Activated CD4-positive, CD25-positive, alpha-beta regulatory T cell treated with anti-CD3 and anti-CD28 coated beads, Interleukin-2, amount 50 U/mL, for 24 hours (primary cell): ENCODE measurements around the gene VPS37B.
A peak's percentile ranks its signal among the peaks of the same experiment; 100 is the strongest.

Experiments
- ATAC-seq, 2 donors: fragments of 150-1000 bp; cut with Tn5 transposase; one replicate each; pipeline ENCODE4 v1.10.0; 2021; ENCODE audit warnings: mild to moderate bottlenecking in 1 of 2, moderate library complexity in 1 of 2

Gene VPS37B

DNA sequence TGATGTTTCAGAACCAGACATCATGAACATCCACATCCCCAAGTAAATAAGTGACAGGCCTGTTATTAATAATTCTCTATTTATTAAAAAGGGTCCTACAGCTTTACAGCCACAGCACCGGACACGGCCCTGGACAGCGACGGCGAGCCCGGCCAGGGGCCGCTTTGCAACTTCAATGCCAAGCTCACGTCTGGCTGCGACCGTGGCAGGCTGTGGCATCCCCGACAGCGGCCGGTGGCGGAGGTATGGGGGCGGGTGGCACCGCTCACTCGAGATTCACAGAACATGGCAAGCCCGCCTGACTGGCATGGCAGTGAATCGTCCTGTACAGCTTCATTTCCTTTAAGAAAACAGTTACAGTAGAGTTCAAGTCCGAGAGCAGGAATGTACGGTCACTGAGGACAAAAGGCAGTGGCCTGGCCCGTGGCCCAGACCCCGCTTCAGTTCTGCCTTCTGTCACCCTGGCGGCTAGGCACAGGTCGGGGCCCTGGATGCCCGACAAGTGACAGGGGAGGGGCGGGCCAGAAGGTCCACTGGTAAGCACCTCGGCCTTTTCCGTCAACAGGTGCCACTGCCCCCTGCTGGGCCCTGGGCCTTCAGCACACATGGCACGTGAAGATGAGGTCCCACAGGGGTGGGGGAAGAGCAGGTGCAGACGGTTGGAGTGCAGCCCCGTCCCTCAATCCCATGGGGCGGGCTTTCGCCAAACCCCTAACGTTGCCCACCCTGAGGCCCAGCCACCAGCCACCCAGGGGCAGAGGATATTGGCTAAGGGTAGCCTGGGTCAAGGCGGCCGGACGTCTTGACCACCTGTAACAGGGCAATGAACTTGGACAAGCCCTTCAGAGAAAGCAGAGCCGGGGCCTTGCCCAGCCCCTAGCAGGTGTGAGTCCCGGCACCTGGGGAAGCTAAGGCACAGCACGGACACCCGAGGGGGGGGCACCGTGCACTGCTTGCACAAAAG lies 30.4 kb downstream of the VPS37B start:
- no peak for ATAC-seq

DNA sequence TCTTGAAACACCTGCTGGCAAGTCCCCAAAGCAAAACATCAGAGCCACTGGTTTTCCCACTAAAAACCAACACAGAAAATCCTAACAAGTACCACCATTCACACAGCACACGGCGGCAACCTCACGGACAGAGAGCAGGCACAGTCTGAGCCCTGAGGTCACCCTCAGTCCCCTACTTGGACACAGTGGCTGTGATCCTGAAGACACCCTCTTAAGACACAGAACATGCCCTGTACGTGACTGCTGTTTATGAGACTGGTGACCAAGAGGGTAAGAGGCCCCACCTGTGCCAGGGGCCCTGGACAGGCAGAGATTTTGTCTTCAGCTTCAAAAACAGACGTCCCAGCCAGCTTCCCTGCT lies 31.1 kb downstream of the VPS37B start:
- ATAC-seq = no peak

DNA sequence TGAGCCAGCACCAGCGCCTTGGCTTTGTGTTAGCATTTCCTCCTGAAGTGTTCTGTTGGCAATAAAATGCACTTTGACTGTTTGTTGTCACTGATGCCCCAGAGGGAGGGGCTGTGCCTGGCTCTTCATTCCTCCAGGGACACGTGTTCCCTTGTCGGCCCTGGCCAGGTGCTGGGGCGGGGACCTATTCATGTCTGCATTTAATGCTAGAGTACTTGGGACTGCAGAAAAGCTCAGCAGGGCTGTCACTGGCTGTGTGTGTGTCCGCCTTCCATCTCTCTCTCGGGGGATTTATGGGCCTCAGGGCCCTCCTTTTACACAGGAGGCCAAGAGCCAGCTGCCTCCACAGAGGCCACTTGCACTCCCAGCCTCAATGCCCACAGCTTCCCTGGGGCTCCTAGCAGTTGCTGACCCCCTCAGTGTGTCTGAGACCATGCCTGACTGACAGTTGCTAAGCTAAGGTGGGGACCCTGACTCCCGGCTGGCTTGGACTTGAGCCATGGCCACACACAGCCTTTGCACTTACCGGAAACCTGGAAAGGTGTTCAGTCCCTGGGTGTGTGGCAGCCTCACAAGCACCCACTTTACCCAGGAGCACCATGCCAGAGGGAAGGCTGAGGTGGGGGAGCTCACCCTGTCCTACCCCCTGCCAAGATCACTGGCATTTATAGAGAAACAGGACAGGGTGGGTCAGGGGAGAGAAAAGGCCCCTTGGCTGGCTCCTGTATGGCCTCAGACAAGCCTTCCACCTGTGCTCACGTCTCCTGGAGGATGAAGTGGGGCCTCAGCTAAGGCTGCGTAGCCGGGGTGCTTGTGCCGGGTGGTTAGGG lies 32.8 kb downstream of the VPS37B start:
- ATAC-seq = no peak

DNA sequence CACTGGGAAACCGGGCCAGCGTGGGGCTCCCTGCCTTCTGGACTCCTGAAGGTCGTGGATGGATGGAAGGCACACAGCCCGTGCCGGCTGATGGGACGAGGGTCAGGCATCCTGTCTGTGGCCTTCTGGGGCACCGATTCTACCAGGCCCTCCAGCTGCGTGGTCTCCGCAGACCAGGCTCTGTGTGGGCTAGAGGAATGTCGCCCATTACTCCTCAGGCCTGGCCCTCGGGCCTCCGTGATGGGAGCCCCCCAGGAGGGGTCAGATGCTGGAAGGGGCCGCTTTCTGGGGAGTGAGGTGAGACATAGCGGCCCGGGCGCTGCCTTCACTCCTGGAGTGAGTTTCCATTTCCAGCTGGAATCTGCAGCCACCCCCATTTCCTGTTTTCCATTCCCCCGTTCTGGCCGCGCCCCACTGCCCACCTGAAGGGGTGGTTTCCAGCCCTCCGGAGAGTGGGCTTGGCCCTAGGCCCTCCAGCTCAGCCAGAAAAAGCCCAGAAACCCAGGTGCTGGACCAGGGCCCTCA lies 33.8 kb downstream of the VPS37B start:
- no peak for ATAC-seq

DNA sequence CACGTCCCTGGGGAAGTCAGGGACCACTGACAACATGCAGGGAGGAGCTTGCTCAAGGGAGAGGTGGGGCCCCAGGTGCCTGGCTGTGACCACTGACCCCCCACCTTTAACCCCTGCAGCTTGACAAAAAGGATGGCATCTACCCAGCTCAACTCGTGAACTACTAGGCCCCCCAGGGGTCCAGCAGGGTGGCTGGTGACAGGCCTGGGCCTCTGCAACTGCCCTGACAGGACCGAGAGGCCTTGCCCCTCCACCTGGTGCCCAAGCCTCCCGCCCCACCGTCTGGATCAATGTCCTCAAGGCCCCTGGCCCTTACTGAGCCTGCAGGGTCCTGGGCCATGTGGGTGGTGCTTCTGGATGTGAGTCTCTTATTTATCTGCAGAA lies 34.3 kb downstream of the VPS37B start:
- no peak for ATAC-seq

DNA sequence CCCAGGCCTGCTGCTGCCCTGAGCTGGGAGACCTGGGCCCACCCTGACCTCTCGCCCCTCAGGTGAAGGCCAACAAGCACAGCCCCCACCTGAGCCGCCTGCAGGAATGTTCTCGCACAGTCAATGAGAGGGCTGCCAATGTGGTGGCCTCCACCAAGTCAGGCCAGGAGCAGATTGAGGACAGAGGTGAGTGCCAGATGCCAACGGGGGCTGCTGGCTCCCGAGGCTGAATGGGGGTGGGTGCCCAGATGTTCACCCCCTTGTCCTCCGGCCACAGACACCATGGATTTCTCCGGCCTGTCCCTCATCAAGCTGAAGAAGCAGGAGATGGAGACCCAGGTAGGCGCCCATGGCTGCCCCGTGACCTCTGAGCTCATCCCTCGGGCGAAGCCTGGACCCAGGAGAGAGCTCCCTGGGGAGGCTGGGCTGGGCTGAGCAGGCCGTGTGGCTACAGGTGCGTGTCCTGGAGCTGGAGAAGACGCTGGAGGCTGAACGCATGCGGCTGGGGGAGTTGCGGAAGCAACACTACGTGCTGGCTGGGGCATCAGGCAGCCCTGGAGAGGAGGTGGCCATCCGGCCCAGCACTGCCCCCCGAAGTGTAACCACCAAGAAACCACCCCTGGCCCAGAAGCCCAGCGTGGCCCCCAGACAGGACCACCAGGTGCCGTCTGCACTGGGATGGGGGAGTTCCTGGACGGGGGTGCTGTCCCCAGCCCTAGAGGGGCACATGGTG lies 34.9 kb downstream of the VPS37B start:
- no peak for ATAC-seq

DNA sequence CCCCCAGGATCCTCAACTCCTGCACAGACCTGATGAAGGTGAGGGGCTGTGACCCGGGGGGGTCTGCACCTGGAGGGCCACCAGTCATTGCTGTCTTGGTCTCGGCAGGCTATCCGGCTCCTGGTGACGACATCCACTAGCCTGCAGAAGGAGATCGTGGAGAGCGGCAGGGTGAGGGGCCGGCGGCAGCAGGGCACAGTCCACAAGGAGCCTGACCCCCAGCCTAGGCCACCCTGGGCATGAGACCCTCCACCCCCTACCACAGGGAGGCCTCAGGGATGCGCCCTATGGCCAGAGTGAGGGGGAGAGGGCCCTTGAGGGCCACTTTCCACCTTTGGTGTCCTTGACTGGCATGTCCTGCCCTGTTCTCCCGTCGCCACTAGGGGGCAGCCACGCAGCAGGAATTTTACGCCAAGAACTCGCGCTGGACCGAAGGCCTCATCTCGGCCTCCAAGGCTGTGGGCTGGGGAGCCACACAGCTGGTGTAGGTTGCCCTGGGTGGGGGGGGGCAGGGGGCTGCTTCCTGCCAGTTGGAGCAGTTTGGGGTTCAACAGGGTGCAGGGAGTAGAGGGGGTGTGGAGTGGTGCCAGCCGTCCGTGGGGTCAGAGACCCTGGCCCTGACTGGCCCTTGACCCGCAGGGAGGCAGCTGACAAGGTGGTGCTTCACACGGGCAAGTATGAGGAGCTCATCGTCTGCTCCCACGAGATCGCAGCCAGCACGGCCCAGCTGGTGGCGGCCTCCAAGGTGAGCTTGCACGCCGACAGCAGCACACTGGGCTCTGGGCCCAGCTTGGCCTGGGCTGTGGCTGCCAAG lies 35.7 kb downstream of the VPS37B start:
- ATAC-seq = peak; percentile 51 to 66

DNA sequence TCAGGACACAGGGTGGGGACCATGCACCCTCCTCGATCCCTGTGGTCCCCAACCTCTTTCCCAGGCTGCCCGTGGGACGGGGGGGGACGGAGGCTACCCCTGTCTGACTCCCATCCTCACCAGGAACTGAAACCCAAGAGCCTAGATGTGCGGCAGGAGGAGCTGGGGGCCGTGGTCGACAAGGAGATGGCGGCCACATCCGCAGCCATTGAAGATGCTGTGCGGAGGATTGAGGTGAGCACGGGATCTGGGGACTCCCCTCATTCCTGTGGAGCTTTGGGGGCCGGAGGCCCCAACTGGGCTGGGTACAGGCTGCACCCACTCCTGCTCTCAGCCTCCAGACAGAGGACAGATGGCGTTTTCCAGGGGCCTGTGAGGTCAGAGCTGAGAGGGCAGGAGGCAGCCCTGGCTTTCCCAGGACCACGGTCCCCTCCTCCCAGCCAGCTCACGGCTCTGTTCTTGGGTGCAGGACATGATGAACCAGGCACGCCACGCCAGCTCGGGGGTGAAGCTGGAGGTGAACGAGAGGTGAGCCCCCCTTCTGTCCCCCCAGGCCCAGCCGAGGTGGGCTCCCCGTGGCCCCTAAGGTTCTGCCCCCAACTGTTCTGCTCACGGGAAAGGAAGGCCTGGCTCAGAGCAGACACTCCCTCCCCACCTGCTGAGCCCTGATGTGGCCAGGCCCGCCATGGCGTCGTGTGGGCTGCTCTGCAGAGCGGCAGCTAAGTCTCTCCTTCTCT lies 36.5 kb downstream of the VPS37B start:
- ATAC-seq = no peak

DNA sequence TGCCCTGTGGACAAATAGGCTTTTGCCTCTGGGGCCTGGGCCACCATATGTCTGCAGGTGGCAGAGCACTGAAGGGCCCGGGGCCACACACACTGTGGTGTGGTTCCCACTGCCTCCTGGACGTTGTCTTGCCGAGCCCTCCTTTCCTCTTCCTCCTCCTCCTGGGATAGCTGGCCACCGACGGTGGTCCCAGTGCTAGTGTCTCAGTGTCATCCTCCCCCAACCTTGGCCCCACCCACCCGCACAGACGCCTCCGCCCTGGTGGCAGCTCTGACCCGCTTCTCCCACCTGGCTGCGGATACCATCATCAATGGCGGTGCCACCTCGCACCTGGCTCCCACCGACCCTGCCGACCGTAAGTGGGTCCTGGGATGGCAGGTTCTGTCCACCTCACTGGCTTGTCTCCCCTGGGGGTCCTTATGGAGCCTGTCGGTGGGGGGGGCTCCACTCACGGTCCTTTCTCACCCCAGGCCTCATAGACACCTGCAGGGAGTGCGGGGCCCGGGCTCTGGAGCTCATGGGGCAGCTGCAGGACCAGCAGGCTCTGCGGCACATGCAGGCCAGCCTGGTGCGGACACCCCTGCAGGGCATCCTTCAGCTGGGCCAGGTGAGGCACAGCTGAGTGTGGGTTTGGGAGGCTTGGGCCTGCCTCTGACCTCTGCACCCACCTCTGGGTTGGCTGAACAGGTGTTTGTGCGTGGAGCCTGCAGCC lies 37.2 kb downstream of the VPS37B start:
- ATAC-seq = no peak

DNA sequence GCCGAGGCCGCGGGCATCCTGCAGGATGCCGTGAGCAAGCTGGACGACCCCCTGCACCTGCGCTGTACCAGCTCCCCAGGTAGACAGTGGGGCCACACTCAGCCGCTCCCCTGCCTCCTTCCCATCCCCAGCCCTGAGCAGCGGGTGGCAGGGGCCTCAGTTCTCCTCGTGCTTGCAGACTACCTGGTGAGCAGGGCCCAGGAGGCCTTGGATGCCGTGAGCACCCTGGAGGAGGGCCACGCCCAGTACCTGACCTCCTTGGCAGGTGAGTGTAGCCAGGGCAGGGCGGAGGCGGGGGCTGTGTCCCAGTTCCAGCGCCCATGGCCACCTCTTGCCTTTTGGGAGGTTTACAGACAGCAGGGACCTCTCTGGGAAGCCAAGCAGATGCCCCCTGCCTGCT lies 37.8 kb downstream of the VPS37B start:
- no peak for ATAC-seq

DNA sequence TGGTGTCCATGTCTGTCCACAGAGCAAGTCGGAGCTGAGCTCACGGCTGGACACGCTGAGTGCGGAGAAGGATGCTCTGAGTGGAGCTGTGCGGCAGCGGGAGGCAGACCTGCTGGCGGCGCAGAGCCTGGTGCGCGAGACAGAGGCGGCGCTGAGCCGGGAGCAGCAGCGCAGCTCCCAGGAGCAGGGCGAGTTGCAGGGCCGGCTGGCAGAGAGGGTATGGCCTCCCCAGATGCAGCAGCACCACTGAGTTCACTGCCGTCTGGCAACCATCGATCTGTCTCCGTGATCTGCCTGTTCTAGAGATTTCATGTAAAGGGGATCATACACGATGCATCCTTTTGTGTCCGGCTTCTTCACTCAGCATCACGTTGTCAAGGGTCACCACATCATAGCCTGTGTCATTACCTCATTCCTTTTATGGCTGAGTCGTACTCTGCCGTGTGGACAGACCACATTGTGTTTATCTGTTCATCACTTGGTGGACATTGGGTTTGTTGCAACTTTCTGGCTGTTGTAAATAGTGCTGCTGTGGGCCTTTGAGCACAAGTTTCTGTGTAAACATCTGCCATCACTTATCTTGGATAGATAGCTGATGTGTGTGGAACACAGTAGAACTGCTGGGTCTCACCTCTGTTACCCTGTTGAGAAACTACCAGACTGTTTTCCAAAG lies 38.8 kb downstream of the VPS37B start:
- no peak for ATAC-seq

DNA sequence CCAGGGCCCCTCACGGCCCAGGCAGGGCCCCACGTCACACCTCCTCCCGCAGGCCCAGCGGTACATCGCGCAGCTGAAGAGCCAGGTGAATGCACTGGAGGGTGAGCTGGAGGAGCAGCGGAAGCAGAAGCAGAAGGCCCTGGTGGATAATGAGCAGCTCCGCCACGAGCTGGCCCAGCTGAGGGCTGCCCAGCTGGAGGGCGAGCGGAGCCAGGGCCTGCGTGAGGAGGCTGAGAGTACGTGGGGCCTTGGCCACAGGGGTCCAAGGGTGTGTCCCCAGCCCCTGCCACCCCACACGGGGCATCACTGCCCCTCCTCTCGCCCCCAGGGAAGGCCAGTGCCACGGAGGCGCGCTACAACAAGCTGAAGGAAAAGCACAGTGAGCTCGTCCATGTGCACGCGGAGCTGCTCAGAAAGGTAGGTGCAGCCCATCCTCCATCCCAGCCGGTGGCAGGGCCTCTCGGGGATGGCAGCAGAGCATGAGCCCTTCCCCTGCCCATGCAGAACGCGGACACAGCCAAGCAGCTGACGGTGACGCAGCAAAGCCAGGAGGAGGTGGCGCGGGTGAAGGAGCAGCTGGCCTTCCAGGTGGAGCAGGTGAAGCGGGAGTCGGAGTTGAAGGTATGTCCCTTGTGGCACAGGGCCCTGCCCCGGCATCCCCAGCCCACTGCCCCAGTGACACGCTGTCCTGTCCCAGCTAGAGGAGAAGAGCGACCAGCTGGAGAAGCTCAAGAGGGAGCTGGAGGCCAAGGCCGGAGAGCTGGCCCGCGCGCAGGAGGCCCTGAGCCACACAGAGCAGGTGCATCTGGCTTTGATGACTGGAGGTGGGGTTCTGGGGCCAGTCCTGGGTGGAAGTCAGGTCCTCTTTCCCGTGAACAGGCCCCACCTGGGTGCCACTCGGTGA lies 39.7 kb downstream of the VPS37B start:
- ATAC-seq = no peak

DNA sequence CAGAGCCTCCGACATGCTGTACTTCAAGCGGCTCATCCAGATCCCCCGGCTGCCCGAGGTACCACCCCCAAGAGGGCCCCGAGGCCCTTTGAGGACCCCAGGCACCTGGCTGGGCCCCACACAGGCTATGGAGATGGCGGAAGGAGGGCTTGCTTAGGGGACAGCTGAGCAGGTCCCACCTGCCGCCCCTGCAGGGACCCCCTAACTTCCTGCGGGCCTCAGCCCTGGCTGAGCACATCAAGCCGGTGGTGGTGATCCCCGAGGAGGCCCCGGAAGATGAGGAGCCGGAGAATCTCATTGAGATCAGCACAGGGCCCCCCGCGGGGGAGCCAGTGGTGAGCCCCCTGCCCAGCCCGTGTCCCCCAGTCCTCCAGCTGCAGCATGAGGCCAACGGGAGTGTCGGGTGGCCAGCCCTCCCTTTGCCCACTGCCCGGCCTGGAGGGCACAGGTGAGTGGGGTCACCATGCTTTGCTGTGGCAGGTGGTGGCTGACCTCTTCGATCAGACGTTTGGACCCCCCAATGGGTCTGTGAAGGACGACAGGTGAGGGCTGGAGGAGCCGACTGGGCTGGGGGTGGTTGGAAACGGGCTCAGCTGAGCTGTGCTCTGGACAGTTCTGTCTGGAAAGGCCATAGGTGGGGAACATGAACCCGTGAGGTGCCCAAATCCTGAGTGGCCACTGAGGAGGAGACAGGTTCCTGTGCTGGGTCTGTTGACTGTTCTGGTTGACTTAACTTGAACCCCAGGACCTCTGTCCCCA lies 40.7 kb downstream of the VPS37B start:
- ATAC-seq = no peak

DNA sequence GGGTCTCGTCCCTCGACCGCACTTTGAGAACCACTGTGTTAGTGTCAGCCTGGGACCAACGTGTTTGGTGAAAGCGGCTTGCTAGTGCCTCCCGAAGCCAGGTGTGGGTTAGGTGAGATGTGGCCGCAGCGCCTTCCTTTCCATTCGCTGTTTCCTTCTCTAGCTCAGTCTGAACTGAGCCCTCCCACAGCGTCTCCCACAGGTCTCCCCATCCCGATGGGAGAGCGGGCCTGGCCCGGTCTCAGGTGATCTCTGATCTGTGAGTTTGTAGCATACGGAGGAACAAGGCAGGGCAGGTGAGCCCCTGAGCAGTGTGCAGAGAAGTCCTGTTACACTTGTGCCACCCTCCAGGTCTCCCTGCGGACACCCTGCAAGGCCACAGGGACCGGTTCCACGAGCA lies 41.4 kb downstream of the VPS37B start:
- ATAC-seq = no peak

DNA sequence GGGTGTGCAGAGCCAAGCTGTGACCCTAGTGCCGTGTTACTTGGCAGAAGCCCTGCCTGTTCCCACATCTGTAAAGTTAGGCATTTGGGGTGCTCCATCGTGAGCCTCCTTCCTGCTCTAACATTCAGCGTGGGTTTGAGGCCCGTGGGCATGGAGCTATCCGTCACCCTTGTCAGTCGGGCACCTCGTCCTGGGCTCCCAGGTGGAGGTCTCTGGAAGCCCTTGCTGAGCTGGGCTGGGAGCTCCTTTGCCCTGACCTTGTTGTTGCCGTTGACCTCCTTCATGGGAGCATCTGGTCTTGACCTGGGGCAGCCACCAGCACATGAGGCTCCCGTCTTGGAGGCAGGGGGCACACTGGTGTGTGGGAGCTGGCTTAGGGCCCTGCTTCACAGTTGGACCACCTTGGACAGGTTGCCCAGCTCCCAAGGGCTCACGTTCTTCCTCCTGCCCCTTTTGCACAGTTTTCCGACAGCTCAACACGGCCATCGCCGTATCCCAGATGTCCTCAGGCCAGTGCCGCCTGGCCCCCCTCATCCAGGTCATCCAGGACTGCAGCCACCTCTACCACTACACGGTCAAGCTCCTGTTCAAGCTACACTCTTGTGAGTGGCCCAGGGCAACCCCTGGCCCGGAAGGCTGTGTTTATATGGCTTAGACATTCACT lies 42.2 kb downstream of the VPS37B start:
- ATAC-seq = no peak

DNA sequence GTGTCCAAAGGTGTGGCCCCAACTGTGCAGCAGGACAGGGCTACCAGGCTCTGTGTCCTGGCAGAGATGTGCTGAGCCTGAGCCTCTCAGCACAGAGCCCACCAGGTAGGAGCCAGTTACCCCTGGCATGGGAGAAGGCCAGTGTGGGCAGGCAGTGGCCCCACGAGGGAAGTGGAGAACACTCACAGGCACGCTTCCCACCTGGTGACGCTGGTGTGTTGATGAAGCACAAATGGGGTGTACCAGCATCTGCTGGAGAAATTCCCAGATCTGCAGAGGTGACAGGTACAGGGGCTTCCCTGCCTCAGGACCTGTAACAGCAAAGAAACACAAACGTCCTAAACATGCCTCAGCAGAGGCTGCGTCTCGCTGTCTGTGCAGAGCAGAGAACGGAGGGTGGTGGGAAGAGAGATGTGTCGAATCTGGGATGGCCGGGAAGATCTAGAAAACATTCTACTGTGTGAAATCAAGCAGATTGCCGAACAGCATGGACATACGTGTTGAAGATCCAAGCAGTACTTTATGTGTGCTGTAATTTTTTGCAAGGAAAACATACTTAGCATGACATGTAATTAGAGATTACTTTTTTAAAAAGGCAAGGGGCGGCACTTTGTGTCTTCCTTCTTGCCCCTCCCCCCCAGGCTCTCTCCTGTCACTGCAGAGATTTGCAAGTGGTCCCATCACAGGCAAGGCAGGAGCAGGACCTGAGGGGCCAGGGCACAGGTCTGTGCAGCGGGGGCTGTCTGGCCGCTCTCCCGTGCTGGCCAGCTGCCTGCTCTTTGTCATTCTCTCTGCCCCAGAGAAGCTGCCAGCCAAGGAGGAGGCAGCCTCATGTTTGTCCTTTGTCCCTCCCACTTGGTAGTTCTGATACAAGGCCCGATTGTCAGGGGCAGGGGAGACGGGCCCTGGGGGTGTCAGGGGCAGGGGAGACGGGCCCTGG lies 43.3 kb downstream of the VPS37B start:
- no peak for ATAC-seq
